Activated CD4-positive, alpha-beta T cell treated with anti-CD3 and anti-CD28 coated beads for 36 hours (primary cell): ENCODE measurements around the gene PGAP6. TPM values are rescaled to one million over a fixed set of nuclear protein-coding genes. Genes with fewer than 3 reads are reported as not detected.
"Not testable (repeated sequence)": the region's sequence is repeated elsewhere in the genome, so short reads cannot be mapped to it uniquely, and the experiment has no call there.

Experiments used
- ATAC-seq: fragments of 200-7000 bp; cut with Tn5 transposase; one replicate; pipeline ENCODE4 v1.10.0; 2021; ENCODE audit warnings: mild to moderate bottlenecking, moderate library complexity
- CTCF ChIA-PET: fragments of 350-600 bp; sonication (Branson Sonifier 250); formaldehyde crosslinking; loops from one replicate; lab custom pipeline; 2021; ENCODE audit warnings: antibody characterized with exemption; lab: Charles Lee
- POLR2A ChIA-PET: fragments of 350-600 bp; sonication (Branson Sonifier 250); formaldehyde crosslinking; loops from one replicate; lab custom pipeline; 2021; ENCODE audit warnings: antibody characterized with exemption, inconsistent platforms; lab: Charles Lee
- DNase-seq: peaks from one replicate; pipeline ENCODE4 v3.0.0-alpha.2; 2020
- H3K27ac Mint-ChIP-seq: one replicate; pipeline ENCODE4 v1.8.0; 2021; ENCODE audit warnings: mixed read lengths
- H3K27me3 Mint-ChIP-seq: one replicate; pipeline ENCODE4 v1.8.0; 2021; ENCODE audit warnings: mixed read lengths
- H3K36me3 Mint-ChIP-seq: one replicate; pipeline ENCODE4 v1.8.0; 2021; ENCODE audit warnings: low read depth, mixed read lengths
- H3K4me1 Mint-ChIP-seq: one replicate; pipeline ENCODE4 v1.8.0; 2021; ENCODE audit warnings: mixed read lengths
- H3K4me3 Mint-ChIP-seq: one replicate; pipeline ENCODE4 v1.8.0; 2021; ENCODE audit warnings: mild to moderate bottlenecking, moderate library complexity, mixed read lengths
- H3K9me3 Mint-ChIP-seq: one replicate; pipeline ENCODE4 v1.8.0; 2021; ENCODE audit warnings: low read depth, mixed read lengths
- intact Hi-C, 2 experiments: fragments of 100-400 bp; cut with DNase I in 1 of 2; cut with micrococcal nuclease in 1 of 2; formaldehyde crosslinking; loops; one replicate each; pipeline versions ENCODE4 v1.14.2 to v1.15.1; 2022 to 2024; cut with DNase I, micrococcal nuclease
- total RNA-seq, 2 experiments: library from RNA; stranded (reverse); gene quantifications; one replicate each; pipeline ENCODE4 v1.2.3, GENCODE V29; 2021

Gene PGAP6
- total RNA-seq, 2 experiments from 2014 or later: 22.9 to 40.8 TPM

DNA sequence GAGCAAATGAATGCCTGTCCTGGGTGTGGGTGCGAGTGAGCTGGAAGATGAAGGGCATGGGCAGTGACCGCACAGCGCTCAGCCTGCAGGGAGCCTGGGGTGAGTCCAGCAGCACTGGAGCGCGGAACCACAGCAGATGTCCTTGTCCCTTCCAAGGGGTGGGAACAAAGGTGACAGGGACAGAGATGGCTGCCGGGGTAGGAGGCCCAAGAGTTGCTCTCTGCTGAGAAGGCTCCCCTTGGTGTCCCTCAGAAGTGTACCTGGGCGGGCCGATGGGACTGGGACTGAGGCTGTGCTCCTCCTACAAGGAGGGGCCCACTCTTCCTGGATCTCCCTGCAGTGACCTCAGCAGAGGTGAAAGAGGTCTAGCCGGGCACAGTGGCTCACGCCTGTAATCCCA lies 7.6 kb upstream of the PGAP6 start:
- ChIA-PET CTCF (interaction anchor here (0.7 kb wide), 1 partner anchor 139 kb away, joined by 3 read pairs; no protein-coding TSS in a partner anchor), POLR2A (no interaction called here)
- no peak for DNase-seq
- Mint-ChIP-seq H3K36me3 (no peaks in the 10 kb centered on the region), H3K4me3 (no peak overlapping the region), H3K27me3 (no peaks in the 10 kb centered on the region), H3K9me3 (no peaks in the 10 kb centered on the region), H3K27ac (no peak overlapping the region), H3K4me1 (peaks cover 14% of the 10 kb centered on the region)
- intact Hi-C loops: no loop called here
- ATAC-seq: no peak

DNA sequence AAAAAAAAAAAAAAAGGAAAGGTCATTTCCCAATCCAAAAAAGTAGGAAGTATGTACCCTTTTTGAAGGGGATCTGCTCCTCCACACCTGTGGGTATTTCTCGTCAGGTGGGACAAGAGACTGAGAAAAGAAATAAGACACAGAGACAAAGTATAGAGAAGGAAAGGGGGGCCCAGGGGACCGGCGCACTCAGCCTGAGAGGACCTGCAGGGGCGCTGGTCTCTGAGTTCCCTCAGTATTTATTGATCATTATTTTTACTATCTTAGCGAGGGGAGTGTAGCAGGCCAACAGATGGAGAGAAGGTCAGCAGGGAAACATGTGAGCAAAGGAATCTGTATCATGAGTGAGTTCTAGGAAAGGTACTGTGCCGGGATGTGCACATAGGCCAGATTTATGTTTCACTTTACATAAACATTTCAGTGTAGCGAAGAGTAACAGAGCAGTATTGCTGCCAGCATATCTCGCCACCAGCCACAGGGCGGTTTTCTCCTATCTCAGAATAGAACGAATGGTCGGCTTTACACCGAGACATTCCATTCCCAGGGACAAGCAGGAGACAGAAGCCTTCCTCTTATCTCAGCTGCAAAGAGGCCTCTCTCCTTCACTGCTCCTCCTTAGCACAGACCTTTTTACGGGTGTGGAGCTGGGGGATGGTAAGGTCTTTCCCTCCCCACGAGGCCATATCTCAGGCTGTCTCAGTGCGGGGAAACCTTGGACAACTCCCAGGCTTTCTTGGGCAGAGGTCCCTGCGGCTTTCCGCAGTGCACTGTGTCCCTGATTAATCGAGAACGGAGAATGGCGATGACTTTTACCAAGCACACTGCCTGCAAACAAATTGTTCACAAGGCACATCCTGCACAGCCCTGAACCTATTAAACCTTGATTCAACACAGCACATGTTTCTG lies 6.2 kb upstream of the PGAP6 start:
- ATAC-seq, H3K27me3 Mint-ChIP-seq, H3K36me3 Mint-ChIP-seq, POLR2A ChIA-PET, CTCF ChIA-PET, DNase-seq, H3K9me3 Mint-ChIP-seq, H3K4me3 Mint-ChIP-seq, intact Hi-C loops, H3K27ac Mint-ChIP-seq: not testable (repeated sequence)
- peaks cover 20% of the 10 kb centered on the region for H3K4me1 Mint-ChIP-seq

DNA sequence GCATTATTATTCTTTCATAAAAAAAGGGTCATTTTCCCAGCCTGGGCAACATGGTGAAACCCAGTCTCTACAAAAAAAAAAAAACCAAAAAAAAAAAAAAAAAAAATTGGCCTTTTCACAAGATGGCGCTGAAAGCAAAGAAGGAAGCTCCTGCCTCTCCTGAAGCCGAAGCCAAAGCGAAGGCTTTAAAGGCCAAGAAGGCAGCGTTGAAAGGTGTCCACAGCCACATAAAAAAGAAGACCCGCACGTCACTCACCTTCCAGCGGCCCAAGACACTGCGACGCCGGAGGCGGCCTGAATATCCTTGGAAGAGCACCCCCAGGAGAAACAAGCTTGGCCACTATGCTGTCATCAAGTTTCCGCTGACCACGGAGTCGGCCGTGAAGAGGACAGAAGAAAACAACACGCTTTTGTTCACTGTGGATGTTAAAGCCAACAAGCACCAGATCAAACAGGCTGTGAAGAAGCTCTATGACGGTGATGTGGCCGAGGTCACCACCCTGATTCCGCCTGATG lies 4.9 kb upstream of the PGAP6 start:
- H3K4me1 Mint-ChIP-seq: peaks cover 14% of the 10 kb centered on the region
- intact Hi-C loops: no loop called here
- CTCF ChIA-PET: interaction anchor here (0.6 kb wide), 1 partner anchor 152 kb away, joined by 4 read pairs; the partner anchor contains the start of gene FAM234A
- POLR2A ChIA-PET: no interaction called here
- DNase-seq: no peak
- no peaks in the 10 kb centered on the region for H3K27me3 Mint-ChIP-seq
- H3K36me3 Mint-ChIP-seq: no peaks in the 10 kb centered on the region
- H3K9me3 Mint-ChIP-seq: no peaks in the 10 kb centered on the region
- H3K27ac Mint-ChIP-seq: no peak overlapping the region
- ATAC-seq: no peak
- H3K4me3 Mint-ChIP-seq: no peak overlapping the region

DNA sequence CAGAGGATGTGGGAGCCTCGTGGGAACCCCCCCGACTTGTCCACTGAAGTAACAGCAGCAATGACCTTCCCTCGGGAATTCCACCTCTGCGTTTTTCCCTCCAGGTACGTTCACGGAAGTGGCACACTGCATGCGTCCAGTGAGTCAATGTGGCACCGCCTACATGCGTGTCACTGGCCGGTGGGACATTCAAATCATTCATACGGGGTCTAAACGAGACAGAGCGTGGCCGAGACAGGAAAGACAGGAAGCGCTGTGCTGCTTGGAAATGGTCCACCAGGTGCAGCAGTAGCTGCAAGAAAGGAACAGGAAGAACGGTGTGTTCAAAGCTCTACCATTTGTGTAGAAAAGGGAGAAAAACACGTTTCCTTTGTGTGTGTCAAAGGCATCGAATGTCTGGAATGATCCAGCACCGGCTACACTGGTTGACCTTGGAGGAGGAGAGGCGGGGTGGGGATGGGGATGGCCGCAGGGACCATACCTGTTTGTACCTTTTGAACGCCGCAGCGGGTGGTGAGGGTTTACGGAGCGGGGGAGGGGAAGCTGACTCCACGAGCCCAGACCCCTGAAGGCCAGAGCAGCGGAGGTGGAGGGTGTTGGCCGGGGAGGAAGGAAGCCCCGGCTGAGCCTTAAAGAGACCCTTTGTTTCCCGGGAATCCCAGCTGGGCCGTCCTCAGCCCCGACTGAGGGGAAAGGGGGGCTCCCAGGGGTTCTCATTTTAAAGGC lies 1.7 kb upstream of the PGAP6 start:
- DNase-seq (peak; percentile 72), ATAC-seq (peak; percentile 54)
- Mint-ChIP-seq H3K9me3 (no peaks in the 10 kb centered on the region), H3K4me3 (peak overlapping the region; percentile 74), H3K4me1 (peaks cover 24% of the 10 kb centered on the region), H3K27me3 (no peaks in the 10 kb centered on the region), H3K27ac (peak overlapping the region; percentile 52), H3K36me3 (no peaks in the 10 kb centered on the region)
- intact Hi-C loops: loop anchor here in 1 of 2 experiments (5.0 kb wide), 3 partner anchors 204 to 254 kb away; partner anchors contain the start of genes METTL26 and NPRL3
- ChIA-PET POLR2A (no interaction called here), CTCF (interaction anchor here (1.0 to 1.1 kb wide), 2 partner anchors 13 to 39 kb away, joined by 3 read pairs; partner anchors contain the start of gene MRPL28)

DNA sequence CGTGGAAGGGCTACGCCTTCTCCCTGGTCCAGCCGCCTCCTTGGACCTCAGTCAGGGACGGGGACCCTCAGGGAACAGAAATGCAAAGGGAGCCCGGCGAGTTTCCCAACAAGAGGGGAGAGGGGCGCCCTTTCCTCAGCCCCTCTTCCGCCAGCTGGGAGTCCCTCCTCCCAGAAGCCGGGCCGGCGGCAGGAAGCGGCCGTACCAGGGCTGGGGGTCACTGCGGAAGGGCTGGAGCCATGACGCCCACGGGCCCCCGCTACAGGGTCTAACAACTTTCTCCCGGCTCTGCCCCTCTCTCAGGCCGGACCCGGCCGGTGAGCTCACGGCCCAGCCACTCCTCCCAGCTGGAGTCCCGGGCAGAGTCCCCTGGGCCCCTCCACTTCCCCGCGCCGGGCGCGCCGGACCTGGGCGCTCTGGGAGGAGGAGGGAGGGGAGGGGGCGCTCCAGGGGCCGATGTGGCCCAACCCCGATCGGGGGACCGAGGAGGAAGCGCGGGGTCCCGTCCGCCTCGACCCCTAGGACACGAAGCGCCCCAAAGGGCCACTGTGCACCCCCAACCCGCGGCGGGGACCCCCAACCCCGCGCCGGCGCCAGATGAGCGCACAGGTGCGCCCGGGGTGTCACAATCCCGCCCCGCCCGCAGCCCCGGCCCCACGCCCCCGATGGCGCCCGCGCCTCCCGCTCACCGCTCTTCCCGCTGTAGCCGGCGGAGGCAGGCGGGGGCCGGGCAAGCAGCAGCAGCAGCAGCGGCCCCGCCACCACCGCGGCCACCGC lies 578 bp downstream of the PGAP6 start:
- ChIA-PET CTCF (interaction anchor here (0.6 to 0.7 kb wide), 2 partner anchors 11 to 1048 kb away, joined by 3 to 6 read pairs; partner anchors contain the start of gene MRPL28), POLR2A (interaction anchor here (1.2 kb wide), 1 partner anchor 147 kb away, joined by 3 read pairs; the partner anchor contains the start of gene FAM234A)
- peak overlapping the region; percentile 69 for H3K4me3 Mint-ChIP-seq
- intact Hi-C loops: loop anchor here in 1 of 2 experiments (1.0 to 5.0 kb wide), 5 partner anchors 11 to 256 kb away; partner anchors contain the start of genes METTL26, MRPL28 and NPRL3
- peaks cover 24% of the 10 kb centered on the region for H3K4me1 Mint-ChIP-seq
- H3K9me3 Mint-ChIP-seq: no peaks in the 10 kb centered on the region
- no peak overlapping the region for H3K27ac Mint-ChIP-seq
- no peaks in the 10 kb centered on the region for H3K36me3 Mint-ChIP-seq
- H3K27me3 Mint-ChIP-seq: no peaks in the 10 kb centered on the region
- peak; percentile 53 for DNase-seq
- peak; percentile 25 for ATAC-seq

DNA sequence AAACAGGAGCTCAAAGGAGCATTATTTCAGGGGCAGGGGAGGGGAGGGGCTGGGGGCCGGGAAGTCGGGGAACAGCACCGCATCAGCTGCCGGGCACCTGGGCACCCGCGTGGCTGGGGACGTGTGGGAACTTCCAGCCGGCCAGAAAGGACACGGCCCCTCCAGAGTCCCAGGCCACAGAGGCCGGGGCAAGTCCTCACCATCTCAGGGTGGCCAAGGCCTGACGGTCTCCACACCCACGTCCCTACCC lies 1.1 kb downstream of the PGAP6 start:
- intact Hi-C loops: loop anchor here in 1 of 2 experiments (1.0 to 5.0 kb wide), 5 partner anchors 10 to 257 kb away; partner anchors contain the start of genes METTL26, MRPL28 and NPRL3
- no peaks in the 10 kb centered on the region for H3K9me3 Mint-ChIP-seq
- H3K27me3 Mint-ChIP-seq: no peaks in the 10 kb centered on the region
- H3K4me3 Mint-ChIP-seq: peak overlapping the region; percentile 69
- DNase-seq: no peak
- ATAC-seq: no peak
- H3K4me1 Mint-ChIP-seq: peaks cover 24% of the 10 kb centered on the region
- CTCF ChIA-PET: interaction anchor here (0.7 kb wide), 1 partner anchor 1048 kb away, joined by 3 read pairs; no protein-coding TSS in a partner anchor
- H3K36me3 Mint-ChIP-seq: no peaks in the 10 kb centered on the region
- H3K27ac Mint-ChIP-seq: no peak overlapping the region
- POLR2A ChIA-PET: interaction anchor here (1.2 kb wide), 1 partner anchor 146 kb away, joined by 3 read pairs; the partner anchor contains the start of gene FAM234A

DNA sequence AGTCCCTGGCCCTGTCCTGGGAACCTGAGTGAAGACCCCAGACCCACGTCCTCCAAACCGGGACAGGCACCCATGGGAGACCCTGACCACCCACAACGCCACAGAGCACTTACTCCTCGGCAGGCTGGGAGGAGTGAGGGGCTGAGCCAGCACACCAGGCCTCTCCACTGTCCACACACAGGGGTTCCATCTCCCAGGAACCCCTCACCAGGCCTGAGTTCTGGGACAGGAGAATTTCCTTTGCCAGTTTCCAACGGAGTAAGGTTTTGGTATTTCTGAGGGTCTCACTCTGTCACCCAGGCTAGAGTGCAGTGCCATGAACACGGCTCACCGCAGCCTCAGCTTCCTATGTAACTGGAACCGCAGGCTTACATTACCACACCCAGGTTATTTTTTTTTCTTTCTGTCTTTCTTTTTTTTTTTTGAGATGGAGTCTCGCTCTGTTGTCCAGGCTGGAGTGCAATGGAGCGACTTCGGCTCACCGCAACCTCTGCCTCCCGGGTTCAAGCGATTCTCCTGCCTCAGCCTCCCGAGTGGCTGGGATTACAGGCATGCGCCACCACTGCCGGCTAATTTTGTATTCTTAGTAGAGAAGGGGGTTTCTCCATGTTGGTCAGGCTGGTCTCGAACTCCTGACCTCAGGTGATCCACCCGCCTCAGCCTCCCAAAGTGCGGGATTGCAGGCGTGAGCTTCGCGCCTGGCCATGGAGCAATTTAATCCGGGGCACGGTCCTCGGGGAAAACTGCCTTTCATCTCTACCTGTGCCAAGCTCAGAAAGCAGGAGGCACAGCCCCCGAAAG lies 1.6 kb downstream of the PGAP6 start:
- no peaks in the 10 kb centered on the region for H3K27me3 Mint-ChIP-seq
- ChIA-PET CTCF (interaction anchor here (0.7 to 1.2 kb wide), 2 partner anchors 10 to 1049 kb away, joined by 3 read pairs; partner anchors contain the start of gene MRPL28), POLR2A (interaction anchor here (1.2 kb wide), 1 partner anchor 145 kb away, joined by 3 read pairs; the partner anchor contains the start of gene FAM234A)
- DNase-seq (no peak), ATAC-seq (no peak)
- H3K27ac Mint-ChIP-seq: peak overlapping the region; percentile 37
- H3K4me1 Mint-ChIP-seq: peaks cover 24% of the 10 kb centered on the region
- H3K36me3 Mint-ChIP-seq: no peaks in the 10 kb centered on the region
- intact Hi-C loops: loop anchor here in 1 of 2 experiments (5.0 kb wide), 3 partner anchors 207 to 257 kb away; partner anchors contain the start of genes METTL26 and NPRL3
- H3K9me3 Mint-ChIP-seq: no peaks in the 10 kb centered on the region
- peak overlapping the region; percentile 69 for H3K4me3 Mint-ChIP-seq

DNA sequence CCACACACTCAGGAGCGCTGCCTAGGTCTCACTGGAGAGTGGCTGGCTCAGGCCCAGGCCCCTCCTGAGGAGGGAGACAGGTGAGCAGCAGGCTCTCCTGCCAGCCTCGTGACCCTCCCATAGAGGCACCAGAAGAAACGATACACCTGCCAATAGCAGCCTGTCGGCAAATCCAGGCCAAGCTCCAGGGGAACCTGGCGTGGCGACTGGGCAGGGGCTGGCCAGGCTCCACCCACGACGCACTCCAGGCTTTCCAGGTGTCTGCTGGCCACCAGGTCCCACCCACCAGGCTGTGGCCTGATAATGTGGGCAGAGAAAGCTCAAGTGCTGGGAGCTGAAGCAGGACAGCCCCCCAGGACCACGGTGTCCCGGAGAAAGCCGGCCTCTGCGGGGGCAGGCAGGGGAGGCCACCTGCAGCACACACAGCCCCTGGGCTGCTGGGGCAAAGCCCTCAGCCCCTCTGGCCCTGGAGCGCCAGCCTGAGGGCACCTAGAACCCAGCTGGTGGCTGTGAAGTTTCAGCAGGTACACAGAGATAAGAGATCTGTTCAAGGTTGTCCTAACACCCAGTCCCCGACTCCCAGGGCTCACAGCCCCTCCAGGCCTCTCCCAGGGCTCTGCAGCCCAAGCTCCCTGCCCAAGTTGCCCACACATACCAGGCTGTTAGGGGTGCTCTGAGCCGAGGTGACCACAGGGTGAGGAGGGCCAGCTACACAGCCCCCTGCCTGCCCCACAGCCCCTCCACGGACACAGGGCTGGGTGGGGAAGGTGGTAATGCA lies 2.4 kb downstream of the PGAP6 start:
- no peaks in the 10 kb centered on the region for H3K27me3 Mint-ChIP-seq
- no peaks in the 10 kb centered on the region for H3K36me3 Mint-ChIP-seq
- intact Hi-C loops: no loop called here
- no peak for ATAC-seq
- no peak for DNase-seq
- ChIA-PET CTCF (interaction anchor here (1.2 kb wide), 1 partner anchor 9 kb away, joined by 3 read pairs; the partner anchor contains the start of gene MRPL28), POLR2A (no interaction called here)
- H3K9me3 Mint-ChIP-seq: no peaks in the 10 kb centered on the region
- H3K27ac Mint-ChIP-seq: no peak overlapping the region
- H3K4me1 Mint-ChIP-seq: peaks cover 24% of the 10 kb centered on the region
- peak overlapping the region; percentile 69 for H3K4me3 Mint-ChIP-seq

DNA sequence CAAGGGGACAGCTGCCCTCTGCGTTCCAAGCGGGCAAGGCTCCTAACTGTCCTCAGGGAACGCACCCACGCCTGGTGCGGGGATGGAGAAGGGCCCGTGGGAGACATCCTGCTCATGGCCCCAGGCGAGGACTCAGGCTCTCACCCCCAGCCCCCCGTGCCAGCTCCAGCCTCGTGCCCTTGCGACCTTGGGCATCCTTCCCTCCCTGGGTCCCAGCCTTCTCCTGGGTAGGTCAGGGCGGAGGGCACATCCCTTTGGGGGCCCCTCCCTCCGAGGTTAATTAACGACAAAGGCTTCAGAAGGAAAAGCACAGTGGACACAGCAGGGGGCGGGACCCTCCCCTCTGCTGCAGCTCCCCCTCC lies 3.0 kb downstream of the PGAP6 start:
- Mint-ChIP-seq H3K27ac (no peak overlapping the region), H3K36me3 (no peaks in the 10 kb centered on the region), H3K27me3 (no peaks in the 10 kb centered on the region), H3K9me3 (no peaks in the 10 kb centered on the region), H3K4me1 (peaks cover 24% of the 10 kb centered on the region), H3K4me3 (no peak overlapping the region)
- CTCF ChIA-PET: interaction anchor here (1.2 kb wide), 1 partner anchor 8 kb away, joined by 3 read pairs; the partner anchor contains the start of gene MRPL28
- ATAC-seq (no peak), DNase-seq (no peak)
- intact Hi-C loops: no loop called here
- POLR2A ChIA-PET: no interaction called here
